Progenitor cell of endocrine pancreas (in vitro differentiated cells): ENCODE results near the gene UPB1. TPM values are rescaled to one million over a fixed set of nuclear protein-coding genes. Genes with fewer than 3 reads are reported as not detected.

Source experiments
- DNase-seq: peaks from one replicate; pipeline ENCODE4 v3.0.0; 2021; ENCODE audit warnings: low spot score; ENCODE audit not compliant: unreplicated experiment
- H3K27ac Mint-ChIP-seq: 2 replicates; pipeline ENCODE4 v1.8.0; 2021; ENCODE audit warnings: mild to moderate bottlenecking, moderate library complexity, mixed read lengths
- H3K27me3 Mint-ChIP-seq: 2 replicates; pipeline ENCODE4 v1.8.0; 2021; ENCODE audit warnings: mixed read lengths
- H3K36me3 Mint-ChIP-seq: 2 replicates; pipeline ENCODE4 v1.8.0; 2022; ENCODE audit warnings: mixed read lengths; ENCODE audit not compliant: insufficient read depth
- H3K4me1 Mint-ChIP-seq: 2 replicates; pipeline ENCODE4 v1.8.0; 2021; ENCODE audit warnings: low read depth, mixed read lengths
- H3K4me3 Mint-ChIP-seq: 2 replicates; pipeline ENCODE4 v1.8.0; 2021; ENCODE audit warnings: low read depth, mild to moderate bottlenecking, moderate library complexity, mixed read lengths
- H3K9me3 Mint-ChIP-seq: 2 replicates; pipeline ENCODE4 v1.8.0; 2021; ENCODE audit warnings: low read depth, mixed read lengths
- total RNA-seq: library from RNA; stranded (reverse); gene quantifications from 2 replicates; pipeline ENCODE4 v1.2.1, GENCODE V29; 2021
- TF ChIP-seq, protein P1 (sequence below): fragments of 200-600 bp; sonication (generic); IDR thresholded peaks from one replicate; pipeline ENCODE4 v1.5.0; 2021; ENCODE audit warnings: antibody characterized with exemption, mild to moderate bottlenecking; ENCODE audit not compliant: unreplicated experiment

Gene UPB1
- total RNA-seq, 1 donor from 2014 or later: 0.50 TPM

DNA sequence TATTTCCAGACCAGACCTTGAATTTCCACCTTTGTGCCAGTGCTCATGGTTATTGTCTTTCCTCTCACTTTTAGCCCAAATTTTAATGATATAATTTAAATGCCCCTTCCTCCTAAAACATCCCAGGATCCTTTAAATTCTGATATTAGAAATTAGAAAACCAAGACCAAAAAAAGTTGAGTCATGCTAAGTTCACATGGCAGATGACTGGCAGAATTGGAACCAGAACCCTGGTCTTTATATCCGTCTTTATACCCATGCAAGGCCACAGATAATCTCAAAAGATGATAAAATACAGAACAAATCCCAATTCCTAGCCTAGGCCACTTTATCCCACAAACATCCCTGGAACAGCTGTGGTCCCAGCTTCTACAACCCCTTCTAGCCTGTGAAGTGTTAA, 41.3 kb upstream of the UPB1 start:
- TF ChIP-seq, protein P1, sequence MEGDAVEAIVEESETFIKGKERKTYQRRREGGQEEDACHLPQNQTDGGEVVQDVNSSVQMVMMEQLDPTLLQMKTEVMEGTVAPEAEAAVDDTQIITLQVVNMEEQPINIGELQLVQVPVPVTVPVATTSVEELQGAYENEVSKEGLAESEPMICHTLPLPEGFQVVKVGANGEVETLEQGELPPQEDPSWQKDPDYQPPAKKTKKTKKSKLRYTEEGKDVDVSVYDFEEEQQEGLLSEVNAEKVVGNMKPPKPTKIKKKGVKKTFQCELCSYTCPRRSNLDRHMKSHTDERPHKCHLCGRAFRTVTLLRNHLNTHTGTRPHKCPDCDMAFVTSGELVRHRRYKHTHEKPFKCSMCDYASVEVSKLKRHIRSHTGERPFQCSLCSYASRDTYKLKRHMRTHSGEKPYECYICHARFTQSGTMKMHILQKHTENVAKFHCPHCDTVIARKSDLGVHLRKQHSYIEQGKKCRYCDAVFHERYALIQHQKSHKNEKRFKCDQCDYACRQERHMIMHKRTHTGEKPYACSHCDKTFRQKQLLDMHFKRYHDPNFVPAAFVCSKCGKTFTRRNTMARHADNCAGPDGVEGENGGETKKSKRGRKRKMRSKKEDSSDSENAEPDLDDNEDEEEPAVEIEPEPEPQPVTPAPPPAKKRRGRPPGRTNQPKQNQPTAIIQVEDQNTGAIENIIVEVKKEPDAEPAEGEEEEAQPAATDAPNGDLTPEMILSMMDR: no peak
- H3K9me3 Mint-ChIP-seq: no peaks in the 10 kb centered on the region
- no peaks in the 10 kb centered on the region for H3K36me3 Mint-ChIP-seq
- peaks cover 12% of the 10 kb centered on the region for H3K27me3 Mint-ChIP-seq
- peaks cover 3% of the 10 kb centered on the region for H3K4me1 Mint-ChIP-seq
- H3K4me3 Mint-ChIP-seq: no peak overlapping the region
- no peak overlapping the region for H3K27ac Mint-ChIP-seq
- no peak for DNase-seq

DNA sequence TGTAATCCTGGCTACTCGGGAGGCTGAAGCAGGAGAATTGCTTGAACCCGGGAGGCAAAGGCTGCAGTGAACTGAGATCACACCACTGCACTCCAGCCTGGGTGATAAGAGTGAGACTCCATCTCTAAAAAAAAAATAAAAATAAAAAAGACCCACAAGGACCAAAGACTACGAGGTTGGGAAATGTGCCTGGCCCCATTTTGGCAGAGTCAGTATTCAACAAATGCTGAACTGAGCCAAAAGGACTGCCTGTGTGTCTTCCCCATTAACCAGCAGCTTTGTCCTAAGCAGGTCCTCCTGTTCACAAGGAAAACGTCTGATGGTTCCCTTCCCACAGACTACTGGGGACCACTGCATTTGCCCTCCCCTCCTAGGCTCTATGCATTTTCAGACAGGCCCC, 40.1 kb upstream of the UPB1 start:
- no peak overlapping the region for H3K4me3 Mint-ChIP-seq
- no peaks in the 10 kb centered on the region for H3K9me3 Mint-ChIP-seq
- H3K27me3 Mint-ChIP-seq: peaks cover 4% of the 10 kb centered on the region
- H3K4me1 Mint-ChIP-seq: peaks cover 3% of the 10 kb centered on the region
- no peak for DNase-seq
- no peak overlapping the region for H3K27ac Mint-ChIP-seq
- H3K36me3 Mint-ChIP-seq: no peaks in the 10 kb centered on the region
- TF ChIP-seq, protein P1: no peak

DNA sequence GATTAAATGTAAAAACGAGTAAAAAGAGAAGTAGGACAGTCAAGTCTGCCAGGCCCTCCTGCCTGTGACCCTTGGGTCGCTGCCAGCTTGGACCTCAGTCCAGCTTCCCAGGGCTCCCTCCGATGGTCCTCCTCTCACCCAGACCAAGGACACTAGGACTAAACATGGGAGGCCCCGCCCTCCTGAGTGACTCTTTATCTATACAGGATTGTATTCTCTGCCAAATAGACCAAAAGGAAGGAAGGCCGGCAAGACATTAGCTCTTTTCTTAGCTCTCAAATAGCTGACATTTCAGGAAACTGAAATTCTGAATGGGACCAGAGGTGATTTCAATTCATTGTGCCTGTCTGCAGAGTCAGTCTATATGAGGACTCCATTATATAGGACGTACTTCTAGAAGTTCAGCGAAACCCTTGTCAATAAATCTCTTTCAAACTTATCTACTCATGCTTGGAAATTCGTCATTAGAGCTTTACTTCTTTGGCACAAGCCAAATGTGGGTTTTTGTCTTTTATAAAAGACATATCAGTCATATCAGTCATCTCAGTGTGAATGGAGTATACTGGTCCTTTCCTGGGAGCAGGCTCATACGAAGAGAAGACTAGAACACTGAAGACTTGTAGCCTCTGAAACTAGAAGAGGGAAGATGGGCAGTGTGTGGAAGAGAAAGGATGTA, 39.2 kb upstream of the UPB1 start:
- Mint-ChIP-seq H3K4me3 (no peak overlapping the region), H3K9me3 (no peaks in the 10 kb centered on the region), H3K27me3 (peaks cover 3% of the 10 kb centered on the region), H3K27ac (no peak overlapping the region), H3K4me1 (peaks cover 7% of the 10 kb centered on the region), H3K36me3 (no peaks in the 10 kb centered on the region)
- TF ChIP-seq, protein P1: no peak
- DNase-seq: no peak

DNA sequence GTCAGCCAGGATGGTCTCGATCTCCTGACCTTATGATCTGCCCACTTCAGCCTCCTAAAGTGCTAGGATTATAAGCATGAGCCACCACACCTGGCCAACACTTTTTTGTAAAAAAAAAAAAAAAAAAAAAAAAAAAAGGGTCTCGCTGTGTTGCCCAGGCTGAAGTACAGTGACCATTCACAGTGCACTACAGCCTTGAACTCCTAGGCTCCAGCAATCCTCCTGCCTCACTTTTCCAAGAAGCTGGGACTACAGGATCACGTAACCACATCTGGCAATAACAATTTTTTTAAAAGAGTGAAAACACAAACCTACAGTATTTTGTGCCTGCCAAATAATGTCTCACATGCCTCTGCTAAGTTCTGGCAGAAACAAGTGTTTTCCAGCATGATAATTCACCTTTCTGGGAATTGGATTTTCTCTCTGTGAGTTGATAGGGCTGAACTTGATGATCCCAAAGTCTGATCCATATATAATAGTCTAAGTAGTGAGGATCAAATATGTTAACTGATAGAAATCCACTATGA, 37.2 kb upstream of the UPB1 start:
- H3K36me3 Mint-ChIP-seq: no peaks in the 10 kb centered on the region
- H3K9me3 Mint-ChIP-seq: no peaks in the 10 kb centered on the region
- H3K27me3 Mint-ChIP-seq: peaks cover 3% of the 10 kb centered on the region
- DNase-seq: no peak
- no peak overlapping the region for H3K4me3 Mint-ChIP-seq
- TF ChIP-seq, protein P1: no peak
- H3K27ac Mint-ChIP-seq: no peak overlapping the region
- peaks cover 7% of the 10 kb centered on the region for H3K4me1 Mint-ChIP-seq

DNA sequence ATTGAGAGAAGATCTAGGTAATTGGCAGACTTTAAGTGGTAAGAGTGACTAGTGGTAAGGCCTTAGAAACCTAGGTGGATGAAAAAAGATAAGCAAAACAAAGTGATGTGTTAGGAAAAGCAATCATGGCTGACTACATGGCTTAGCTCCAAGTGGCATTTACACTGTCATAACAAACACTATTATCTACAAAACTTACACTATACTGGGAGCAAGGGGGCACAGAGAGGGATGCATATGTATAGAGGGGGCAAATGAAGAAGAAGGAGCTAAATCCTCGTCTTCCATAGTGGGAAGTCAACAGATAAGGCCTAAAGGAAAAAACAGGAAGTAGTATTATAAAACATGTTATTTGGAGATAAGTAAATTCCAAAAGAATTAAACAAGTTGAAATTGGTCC, 35.2 kb upstream of the UPB1 start:
- Mint-ChIP-seq H3K4me1 (peaks cover 7% of the 10 kb centered on the region), H3K4me3 (no peak overlapping the region), H3K9me3 (no peaks in the 10 kb centered on the region), H3K27me3 (peaks cover 3% of the 10 kb centered on the region), H3K27ac (no peak overlapping the region), H3K36me3 (no peaks in the 10 kb centered on the region)
- TF ChIP-seq, protein P1: no peak
- DNase-seq: no peak
